DOHH2 (cell line): ENCODE measurements around the gene RASL10A.

Experiments used
- EZH2phosphoT487 ChIP-seq: fragments of 200-600 bp; sonication (generic); IDR thresholded peaks from 2 replicates; pipeline ENCODE4 v1.6.1; 2017; ENCODE audit warnings: borderline replicate concordance, mild to moderate bottlenecking, antibody characterized with exemption, low read length, moderate library complexity, mixed read lengths
- TF ChIP-seq, protein P1 (sequence below): fragments of 200-600 bp; sonication (generic); IDR thresholded peaks from one replicate; pipeline ENCODE4 v1.5.1; 2014; ENCODE audit warnings: antibody characterized with exemption, mild to moderate bottlenecking, low read depth, low read length; ENCODE audit not compliant: poor library complexity, severe bottlenecking

DNA sequence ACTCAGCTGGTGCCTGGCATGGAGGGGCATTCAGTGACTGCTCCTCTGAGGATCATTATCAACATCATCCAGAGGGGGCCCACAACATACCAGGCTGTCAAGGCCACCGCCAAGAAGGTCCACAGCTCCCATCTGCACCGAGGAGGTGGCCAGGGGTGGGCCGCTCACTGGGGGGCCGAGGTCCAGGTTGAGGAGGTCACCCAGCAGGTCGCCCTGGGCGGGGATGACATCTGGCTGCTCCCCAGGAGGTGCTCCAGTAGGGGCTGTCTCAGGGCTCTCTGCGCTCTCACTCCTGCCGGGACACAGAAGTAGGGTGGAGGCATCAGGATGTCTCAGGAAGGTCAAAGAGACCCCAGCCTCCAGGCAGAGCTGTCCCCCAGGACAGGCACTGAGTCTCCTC is 25.1 kb upstream of the RASL10A start:
- TF ChIP-seq, protein P1, sequence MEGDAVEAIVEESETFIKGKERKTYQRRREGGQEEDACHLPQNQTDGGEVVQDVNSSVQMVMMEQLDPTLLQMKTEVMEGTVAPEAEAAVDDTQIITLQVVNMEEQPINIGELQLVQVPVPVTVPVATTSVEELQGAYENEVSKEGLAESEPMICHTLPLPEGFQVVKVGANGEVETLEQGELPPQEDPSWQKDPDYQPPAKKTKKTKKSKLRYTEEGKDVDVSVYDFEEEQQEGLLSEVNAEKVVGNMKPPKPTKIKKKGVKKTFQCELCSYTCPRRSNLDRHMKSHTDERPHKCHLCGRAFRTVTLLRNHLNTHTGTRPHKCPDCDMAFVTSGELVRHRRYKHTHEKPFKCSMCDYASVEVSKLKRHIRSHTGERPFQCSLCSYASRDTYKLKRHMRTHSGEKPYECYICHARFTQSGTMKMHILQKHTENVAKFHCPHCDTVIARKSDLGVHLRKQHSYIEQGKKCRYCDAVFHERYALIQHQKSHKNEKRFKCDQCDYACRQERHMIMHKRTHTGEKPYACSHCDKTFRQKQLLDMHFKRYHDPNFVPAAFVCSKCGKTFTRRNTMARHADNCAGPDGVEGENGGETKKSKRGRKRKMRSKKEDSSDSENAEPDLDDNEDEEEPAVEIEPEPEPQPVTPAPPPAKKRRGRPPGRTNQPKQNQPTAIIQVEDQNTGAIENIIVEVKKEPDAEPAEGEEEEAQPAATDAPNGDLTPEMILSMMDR, result no peak
- TF ChIP-seq EZH2phosphoT487, result no peak
